SHP77 treated with DMSO at 0.1 percent for 48 hours (cell line): ENCODE data around the gene ARPC1A.
"Not testable (repeated sequence)": the region's sequence is repeated elsewhere in the genome, so short reads cannot be mapped to it uniquely, and the experiment has no call there.

ENCODE experiments used
- DNase-seq: peaks from one replicate; lab custom pipeline; 2025; lab: John Stamatoyannopoulos, UW

The ARPC1A gene

GRCh38 chr7:99322659-99323058 is 3.0 kb upstream of the ARPC1A start:
- not testable (repeated sequence) for DNase-seq

- no peak for DNase-seq
Observed at GRCh38 chr7:99324559-99324958, 1.1 kb upstream of the ARPC1A start.

GRCh38 chr7:99325001-99325493 is 651 bp upstream of the ARPC1A start:
- DNase-seq = no peak

GRCh38 chr7:99326408-99326782 is 697 bp downstream of the ARPC1A start:
- DNase-seq = no peak

- DNase-seq = not testable (repeated sequence)
Observed at GRCh38 chr7:99330314-99330961, 4.7 kb downstream of the ARPC1A start.

GRCh38 chr7:99331002-99331401 is 5.3 kb downstream of the ARPC1A start:
- DNase-seq = no peak

GRCh38 chr7:99339595-99339994 is 13.9 kb downstream of the ARPC1A start:
- no peak for DNase-seq

GRCh38 chr7:99340659-99341058 is 15.0 kb downstream of the ARPC1A start:
- no peak for DNase-seq

GRCh38 chr7:99344061-99344647 is 18.5 kb downstream of the ARPC1A start:
- DNase-seq = no peak

GRCh38 chr7:99350641-99351040 is 24.9 kb downstream of the ARPC1A start:
- not testable (repeated sequence) for DNase-seq

GRCh38 chr7:99352247-99352646 is 26.5 kb downstream of the ARPC1A start:
- DNase-seq = no peak

GRCh38 chr7:99355098-99355497 is 29.4 kb downstream of the ARPC1A start:
- no peak for DNase-seq

GRCh38 chr7:99357701-99358490 is 32.2 kb downstream of the ARPC1A start:
- no peak for DNase-seq

- DNase-seq = not testable (repeated sequence)
Observed at GRCh38 chr7:99358521-99358920, 32.8 kb downstream of the ARPC1A start.

GRCh38 chr7:99359465-99360154 is 33.9 kb downstream of the ARPC1A start:
- no peak for DNase-seq

- DNase-seq = no peak
Observed at GRCh38 chr7:99362801-99363200, 37.1 kb downstream of the ARPC1A start.

GRCh38 chr7:99363286-99363685 is 37.6 kb downstream of the ARPC1A start:
- DNase-seq = no peak

- DNase-seq = no peak
Observed at GRCh38 chr7:99365318-99366141, 39.8 kb downstream of the ARPC1A start.

- DNase-seq = no peak
Observed at GRCh38 chr7:99366646-99367045, 40.9 kb downstream of the ARPC1A start.

- no peak for DNase-seq
Observed at GRCh38 chr7:99368750-99369389, 43.2 kb downstream of the ARPC1A start.

GRCh38 chr7:99369767-99370391 is 44.2 kb downstream of the ARPC1A start:
- no peak for DNase-seq
